CD8-positive, alpha-beta memory T cell (primary cell): ENCODE results near the gene LUZP2. TPM values are rescaled to one million over a fixed set of nuclear protein-coding genes. Genes with fewer than 3 reads are reported as not detected.

Experiments
- CTCF ChIA-PET: fragments of 350-600 bp; sonication (Branson Sonifier 250); formaldehyde crosslinking; loops from one replicate; lab custom pipeline; 2021; ENCODE audit warnings: antibody characterized with exemption; lab: Charles Lee
- POLR2A ChIA-PET: fragments of 350-600 bp; sonication (Branson Sonifier 250); formaldehyde crosslinking; loops from one replicate; lab custom pipeline; 2021; ENCODE audit warnings: antibody characterized with exemption; lab: Charles Lee
- DNase-seq, 5 donors: peaks; one replicate each; pipeline versions ENCODE4 v3.0.0 to v3.0.0-alpha.2; 2020 to 2022; ENCODE audit warnings: mixed read lengths in 1 of 5
- H3K27ac ChIP-seq: one replicate; pipeline ENCODE4 v1.7.0; 2013; ENCODE audit warnings: low read depth, mild to moderate bottlenecking, low read length, moderate library complexity
- H3K27me3 ChIP-seq: 2 replicates; pipeline ENCODE4 v1.7.0; 2013; ENCODE audit warnings: low read length, mild to moderate bottlenecking; ENCODE audit not compliant: insufficient read depth, poor library complexity, severe bottlenecking
- H3K36me3 ChIP-seq: 2 replicates; pipeline ENCODE4 v1.7.0; 2013; ENCODE audit warnings: mild to moderate bottlenecking, low read length, moderate library complexity; ENCODE audit not compliant: insufficient read depth
- H3K4me1 ChIP-seq: 2 replicates; pipeline ENCODE4 v1.7.0; 2013; ENCODE audit warnings: mild to moderate bottlenecking, low read length, moderate library complexity; ENCODE audit not compliant: insufficient read depth
- H3K4me3 ChIP-seq: 2 replicates; pipeline ENCODE4 v1.7.0; 2013; ENCODE audit warnings: mild to moderate bottlenecking, low read length
- H3K9me3 ChIP-seq: 2 replicates; pipeline ENCODE4 v1.7.0; 2013; ENCODE audit warnings: mild to moderate bottlenecking, low read length
- H3K27ac Mint-ChIP-seq, 8 donors: one replicate each; pipeline ENCODE4 v1.8.0; 2020 to 2021; ENCODE audit warnings: mixed read lengths in 8 of 8, mild to moderate bottlenecking in 6 of 8, inconsistent platforms in 3 of 8, moderate library complexity in 3 of 8
- H3K27me3 Mint-ChIP-seq, 2 donors: one replicate each; pipeline ENCODE4 v1.8.0; 2020 to 2021; ENCODE audit warnings: mixed read lengths in 2 of 2, mild to moderate bottlenecking in 1 of 2, moderate library complexity in 1 of 2
- H3K36me3 Mint-ChIP-seq, 3 donors: one replicate each; pipeline ENCODE4 v1.8.0; 2020 to 2021; ENCODE audit warnings: mixed read lengths in 3 of 3, inconsistent platforms in 1 of 3, mild to moderate bottlenecking in 1 of 3
- H3K4me1 Mint-ChIP-seq, 3 donors: one replicate each; pipeline ENCODE4 v1.8.0; 2020 to 2021; ENCODE audit warnings: mixed read lengths in 3 of 3, inconsistent platforms in 1 of 3, mild to moderate bottlenecking in 1 of 3
- H3K4me3 Mint-ChIP-seq, 7 donors: one replicate each; pipeline ENCODE4 v1.8.0; 2020 to 2021; ENCODE audit warnings: mixed read lengths in 7 of 7, mild to moderate bottlenecking in 6 of 7, moderate library complexity in 4 of 7, inconsistent platforms in 2 of 7
- H3K9me3 Mint-ChIP-seq, 5 donors: one replicate each; pipeline ENCODE4 v1.8.0; 2020 to 2022; ENCODE audit warnings: mixed read lengths in 5 of 5, mild to moderate bottlenecking in 3 of 5, moderate library complexity in 2 of 5, inconsistent platforms in 1 of 5
- polyA plus RNA-seq: library from polyadenylated mRNA; unstranded; fragments of 300-500 nt; fragmentation: Illumina TruSeq; gene quantifications from one replicate; pipeline ENCODE4 v1.2.3, GENCODE V29; 2021
- total RNA-seq, 2 experiments: library from RNA; stranded (reverse); gene quantifications; one replicate each; pipeline ENCODE4 v1.2.3, GENCODE V29; 2021

The LUZP2 gene
- total and polyA plus RNA-seq, 3 experiments from 2014 or later, result not detected

DNA sequence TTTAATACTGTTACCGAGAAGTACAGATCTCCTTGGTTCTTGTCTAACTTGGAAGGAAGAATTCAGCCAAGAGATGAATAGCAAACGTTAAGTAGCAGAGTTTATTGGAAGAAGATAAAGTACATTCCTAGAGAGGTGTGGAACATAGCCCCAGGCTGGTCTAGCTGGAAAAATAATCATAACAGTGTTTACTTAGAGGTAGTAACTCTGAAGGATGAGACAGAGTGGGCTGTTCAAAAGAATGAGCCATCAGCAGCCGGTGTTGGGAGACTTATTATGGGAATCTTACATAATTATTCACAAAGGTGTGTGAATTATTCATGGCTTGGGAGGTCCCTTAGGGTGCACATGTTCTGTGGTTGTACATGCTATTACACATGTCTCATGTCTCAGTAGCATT lies 276.5 kb downstream of the LUZP2 start:
- H3K4me3 ChIP-seq, result no peak overlapping the region
- POLR2A ChIA-PET, result no interaction called here
- no peaks in the 10 kb centered on the region for H3K27me3 ChIP-seq
- H3K27ac ChIP-seq, result no peak overlapping the region
- no peak for DNase-seq
- H3K36me3 ChIP-seq, result no peaks in the 10 kb centered on the region
- CTCF ChIA-PET, result no interaction called here
- H3K4me1 ChIP-seq, result no peaks in the 10 kb centered on the region
- Mint-ChIP-seq H3K4me3 (no peak overlapping the region), H3K9me3 (peaks cover 2 to 16% (median 9%) of the 10 kb centered on the region in 5 donors), H3K27me3 (peaks cover 0 to 2% of the 10 kb centered on the region in 2 donors), H3K36me3 (no peaks in the 10 kb centered on the region), H3K4me1 (no peaks in the 10 kb centered on the region), H3K27ac (no peak overlapping the region)
- no peaks in the 10 kb centered on the region for H3K9me3 ChIP-seq

DNA sequence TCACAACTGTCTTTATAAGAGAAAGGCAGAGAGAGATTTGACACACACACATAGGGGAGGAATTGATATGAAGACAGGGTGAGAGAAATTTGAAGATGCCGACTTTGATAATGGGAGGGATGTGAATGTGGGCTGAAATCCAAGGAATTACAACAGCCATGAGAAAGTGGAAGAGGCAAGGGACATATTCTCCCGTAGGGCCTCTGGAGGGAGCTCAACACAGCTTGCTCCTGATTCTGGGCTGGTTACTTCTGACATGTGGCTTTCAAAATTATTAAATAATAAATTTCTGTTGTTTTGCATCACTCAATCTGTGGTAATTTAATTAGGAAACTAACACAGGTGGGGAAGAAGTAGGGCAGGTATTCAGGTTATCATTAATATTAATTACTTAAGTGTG lies 282.9 kb downstream of the LUZP2 start:
- H3K36me3 ChIP-seq, result no peaks in the 10 kb centered on the region
- POLR2A ChIA-PET, result no interaction called here
- Mint-ChIP-seq H3K27ac (no peak overlapping the region), H3K9me3 (peaks cover 0 to 34% (median 6%) of the 10 kb centered on the region in 5 donors), H3K27me3 (no peaks in the 10 kb centered on the region), H3K4me1 (no peaks in the 10 kb centered on the region), H3K4me3 (no peak overlapping the region), H3K36me3 (no peaks in the 10 kb centered on the region)
- CTCF ChIA-PET, result no interaction called here
- H3K4me1 ChIP-seq, result no peaks in the 10 kb centered on the region
- no peak for DNase-seq
- H3K9me3 ChIP-seq, result no peaks in the 10 kb centered on the region
- no peaks in the 10 kb centered on the region for H3K27me3 ChIP-seq
- no peak overlapping the region for H3K4me3 ChIP-seq
- H3K27ac ChIP-seq, result no peak overlapping the region

GRCh38 chr11:24781288-24781687 lies 284.4 kb downstream of the LUZP2 start:
- no peaks in the 10 kb centered on the region for H3K36me3 Mint-ChIP-seq
- Histone ChIP-seq H3K27ac (no peak overlapping the region), H3K36me3 (no peaks in the 10 kb centered on the region), H3K4me3 (no peak overlapping the region), H3K9me3 (no peaks in the 10 kb centered on the region), H3K4me1 (no peaks in the 10 kb centered on the region), H3K27me3 (no peaks in the 10 kb centered on the region)
- H3K27me3 Mint-ChIP-seq, result no peaks in the 10 kb centered on the region
- CTCF ChIA-PET, result no interaction called here
- H3K4me1 Mint-ChIP-seq, result no peaks in the 10 kb centered on the region
- no peak overlapping the region for H3K27ac Mint-ChIP-seq
- DNase-seq, result no peak
- H3K4me3 Mint-ChIP-seq, result no peak overlapping the region
- POLR2A ChIA-PET, result no interaction called here
- peaks cover 0 to 27% (median 6%) of the 10 kb centered on the region in 5 donors for H3K9me3 Mint-ChIP-seq

- Mint-ChIP-seq H3K27ac (no peak overlapping the region), H3K27me3 (no peaks in the 10 kb centered on the region), H3K36me3 (no peaks in the 10 kb centered on the region), H3K9me3 (peaks cover 1 to 23% (median 11%) of the 10 kb centered on the region in 5 donors), H3K4me1 (no peaks in the 10 kb centered on the region), H3K4me3 (no peak overlapping the region)
- Histone ChIP-seq H3K36me3 (no peaks in the 10 kb centered on the region), H3K9me3 (no peaks in the 10 kb centered on the region), H3K4me3 (no peak overlapping the region), H3K27ac (no peak overlapping the region), H3K4me1 (no peaks in the 10 kb centered on the region), H3K27me3 (no peaks in the 10 kb centered on the region)
- ChIA-PET CTCF (no interaction called here), POLR2A (no interaction called here)
- DNase-seq, result no peak
Observed at GRCh38 chr11:24793479-24793878, 296.6 kb downstream of the LUZP2 start.

- Histone ChIP-seq H3K27me3 (no peaks in the 10 kb centered on the region), H3K4me1 (no peaks in the 10 kb centered on the region), H3K4me3 (no peak overlapping the region), H3K27ac (no peak overlapping the region), H3K36me3 (no peaks in the 10 kb centered on the region), H3K9me3 (no peaks in the 10 kb centered on the region)
- ChIA-PET POLR2A (no interaction called here), CTCF (no interaction called here)
- no peak for DNase-seq
- Mint-ChIP-seq H3K4me1 (no peaks in the 10 kb centered on the region), H3K36me3 (no peaks in the 10 kb centered on the region), H3K4me3 (no peak overlapping the region), H3K9me3 (peaks cover 3 to 28% (median 12%) of the 10 kb centered on the region in 5 donors), H3K27ac (no peak overlapping the region), H3K27me3 (no peaks in the 10 kb centered on the region)
Observed at GRCh38 chr11:24794064-24794463, 297.2 kb downstream of the LUZP2 start.

DNA sequence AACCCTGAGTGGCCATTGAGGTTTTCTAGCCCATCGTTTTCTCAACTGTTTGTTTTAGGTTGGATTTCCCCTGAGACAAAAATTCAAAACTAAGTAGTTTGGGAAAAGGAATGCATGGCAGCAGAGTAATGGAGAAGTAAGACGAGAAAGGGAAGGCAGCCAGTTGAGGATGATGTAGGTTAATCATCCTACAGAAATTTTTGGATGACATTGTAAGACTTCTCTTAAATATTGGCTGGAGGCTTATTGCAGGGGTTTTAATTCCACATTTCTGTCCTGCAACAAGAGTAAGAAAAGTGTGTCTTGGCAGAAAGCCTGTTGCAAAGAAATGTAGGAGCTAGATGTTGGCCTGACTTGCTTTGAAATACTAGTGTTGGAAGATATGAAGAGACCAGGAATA lies 308.8 kb downstream of the LUZP2 start:
- ChIA-PET POLR2A (no interaction called here), CTCF (no interaction called here)
- no peak overlapping the region for H3K27ac ChIP-seq
- no peaks in the 10 kb centered on the region for H3K36me3 ChIP-seq
- Mint-ChIP-seq H3K4me3 (no peak overlapping the region), H3K4me1 (no peaks in the 10 kb centered on the region), H3K9me3 (peaks cover 0 to 28% (median 11%) of the 10 kb centered on the region in 5 donors), H3K36me3 (no peaks in the 10 kb centered on the region), H3K27me3 (no peaks in the 10 kb centered on the region), H3K27ac (no peak overlapping the region)
- H3K4me3 ChIP-seq, result no peak overlapping the region
- no peaks in the 10 kb centered on the region for H3K27me3 ChIP-seq
- H3K9me3 ChIP-seq, result no peaks in the 10 kb centered on the region
- H3K4me1 ChIP-seq, result no peaks in the 10 kb centered on the region
- DNase-seq, result no peak

DNA sequence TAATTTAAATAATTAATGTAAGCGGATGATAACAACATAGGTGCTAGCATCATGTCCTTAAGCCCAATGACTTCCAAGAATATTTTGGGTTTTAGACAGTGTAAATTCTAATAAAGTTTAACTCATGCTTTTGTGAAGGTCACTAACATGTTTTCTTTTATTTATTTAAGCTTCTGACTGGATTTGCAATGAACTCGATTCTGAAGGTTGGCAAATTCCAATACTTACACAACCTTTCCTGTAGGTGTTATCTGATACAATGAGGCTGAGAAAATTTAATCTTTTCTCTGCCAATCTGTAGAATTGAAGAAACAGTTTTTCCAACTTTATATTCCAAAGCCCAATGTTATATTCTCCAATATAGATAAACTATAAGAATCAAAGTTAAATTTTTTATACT lies 311.3 kb downstream of the LUZP2 start:
- DNase-seq, result no peak
- ChIA-PET CTCF (no interaction called here), POLR2A (no interaction called here)
- H3K36me3 ChIP-seq, result no peaks in the 10 kb centered on the region
- H3K4me1 ChIP-seq, result no peaks in the 10 kb centered on the region
- no peaks in the 10 kb centered on the region for H3K36me3 Mint-ChIP-seq
- H3K9me3 Mint-ChIP-seq, result peaks cover 4 to 37% (median 11%) of the 10 kb centered on the region in 5 donors
- no peaks in the 10 kb centered on the region for H3K27me3 ChIP-seq
- no peaks in the 10 kb centered on the region for H3K4me1 Mint-ChIP-seq
- no peaks in the 10 kb centered on the region for H3K27me3 Mint-ChIP-seq
- no peak overlapping the region for H3K4me3 Mint-ChIP-seq
- H3K27ac ChIP-seq, result no peak overlapping the region
- H3K4me3 ChIP-seq, result no peak overlapping the region
- H3K9me3 ChIP-seq, result no peaks in the 10 kb centered on the region
- H3K27ac Mint-ChIP-seq, result no peak overlapping the region

GRCh38 chr11:24819006-24819405 lies 322.2 kb downstream of the LUZP2 start:
- no peaks in the 10 kb centered on the region for H3K27me3 Mint-ChIP-seq
- POLR2A ChIA-PET, result no interaction called here

More at GRCh38 chr11:24819006-24819405, 322.2 kb downstream of the LUZP2 start:
- H3K9me3 ChIP-seq, result no peaks in the 10 kb centered on the region
- no peak overlapping the region for H3K4me3 ChIP-seq
- H3K4me1 ChIP-seq, result no peaks in the 10 kb centered on the region
- H3K36me3 ChIP-seq, result no peaks in the 10 kb centered on the region
- no peak for DNase-seq
- Mint-ChIP-seq H3K9me3 (peaks cover 0 to 41% (median 15%) of the 10 kb centered on the region in 5 donors), H3K27ac (no peak overlapping the region), H3K36me3 (no peaks in the 10 kb centered on the region), H3K4me1 (no peaks in the 10 kb centered on the region), H3K4me3 (no peak overlapping the region)
- H3K27me3 ChIP-seq, result no peaks in the 10 kb centered on the region
- H3K27ac ChIP-seq, result no peak overlapping the region
- CTCF ChIA-PET, result no interaction called here
